ENCODE data around the gene PRRT1. TPM values are rescaled to one million over a fixed set of nuclear protein-coding genes. Genes with fewer than 3 reads are reported as not detected.

Gene PRRT1
- total and polyA plus RNA-seq, 4 donors: 0.08 to 0.24 (median 0.19) TPM; not detected in 1

DNA sequence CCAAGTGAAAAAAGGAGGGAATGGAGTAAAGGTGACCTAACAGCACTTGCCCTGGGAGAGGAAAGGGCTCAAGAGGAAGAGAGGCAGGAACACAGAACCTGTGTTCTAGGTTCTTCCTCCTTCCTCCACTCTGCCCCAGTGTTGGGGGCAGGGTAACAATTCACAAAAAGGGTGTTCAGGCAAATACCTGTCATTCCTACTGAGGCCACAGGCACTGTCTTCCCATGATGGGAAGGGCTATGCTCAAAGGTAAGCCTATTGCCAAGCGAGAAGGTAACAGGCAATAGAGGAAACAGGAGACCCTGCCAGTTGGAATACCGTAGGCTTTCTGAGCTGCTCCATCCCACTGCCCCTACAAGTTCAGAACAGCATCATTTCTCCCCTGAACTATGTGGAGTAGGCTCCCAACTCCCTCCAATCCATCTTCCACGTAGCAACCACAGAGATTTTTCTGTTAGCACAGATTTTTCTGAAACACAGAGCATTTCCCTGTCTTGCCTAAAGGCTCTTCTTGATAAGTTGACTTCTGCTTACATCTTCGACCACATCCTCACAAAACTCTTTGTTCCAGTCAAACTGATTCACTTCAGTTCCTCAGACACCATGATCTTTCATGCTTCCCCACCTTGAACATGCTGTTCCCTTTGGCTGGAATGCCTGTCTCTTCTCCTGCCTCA, 21.4 kb upstream of the PRRT1 start:
- TF ChIP-seq RAD21 (IDR thresholded peaks at IDR 0.05) (no peak), NR2F2 (IDR thresholded peaks at IDR 0.05) (no peak), JUND (IDR thresholded peaks at IDR 0.05) (no peak), RXRA (IDR thresholded peaks at IDR 0.05) (no peak), FOXA2 (IDR thresholded peaks at IDR 0.05) (no peak), EGR1 (IDR thresholded peaks at IDR 0.05; ENCODE audit: low read depth in 2 of 2) (no peak), FOXA1 (IDR thresholded peaks at IDR 0.05) (no peak), TAF1 (conservative IDR thresholded peaks at IDR 0.05) (no peak)
- TF ChIP-seq, protein P1, sequence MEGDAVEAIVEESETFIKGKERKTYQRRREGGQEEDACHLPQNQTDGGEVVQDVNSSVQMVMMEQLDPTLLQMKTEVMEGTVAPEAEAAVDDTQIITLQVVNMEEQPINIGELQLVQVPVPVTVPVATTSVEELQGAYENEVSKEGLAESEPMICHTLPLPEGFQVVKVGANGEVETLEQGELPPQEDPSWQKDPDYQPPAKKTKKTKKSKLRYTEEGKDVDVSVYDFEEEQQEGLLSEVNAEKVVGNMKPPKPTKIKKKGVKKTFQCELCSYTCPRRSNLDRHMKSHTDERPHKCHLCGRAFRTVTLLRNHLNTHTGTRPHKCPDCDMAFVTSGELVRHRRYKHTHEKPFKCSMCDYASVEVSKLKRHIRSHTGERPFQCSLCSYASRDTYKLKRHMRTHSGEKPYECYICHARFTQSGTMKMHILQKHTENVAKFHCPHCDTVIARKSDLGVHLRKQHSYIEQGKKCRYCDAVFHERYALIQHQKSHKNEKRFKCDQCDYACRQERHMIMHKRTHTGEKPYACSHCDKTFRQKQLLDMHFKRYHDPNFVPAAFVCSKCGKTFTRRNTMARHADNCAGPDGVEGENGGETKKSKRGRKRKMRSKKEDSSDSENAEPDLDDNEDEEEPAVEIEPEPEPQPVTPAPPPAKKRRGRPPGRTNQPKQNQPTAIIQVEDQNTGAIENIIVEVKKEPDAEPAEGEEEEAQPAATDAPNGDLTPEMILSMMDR (IDR thresholded peaks at IDR 0.05; ENCODE audit: low read depth, low read length, missing input control): no peak
- no peak for DNase-seq (ENCODE audit: low spot score)
- H3K27me3 ChIP-seq (ENCODE audit: control insufficient read depth in 4 of 4, insufficient read depth in 4 of 4, low read length in 3 of 4): no peaks in the 10 kb centered on the region
- peaks cover 5 to 20% (median 6%) of the 10 kb centered on the region in 4 donors for H3K36me3 ChIP-seq (ENCODE audit: control insufficient read depth in 4 of 4, insufficient read depth in 3 of 4, low read depth in 1 of 4, low read length in 3 of 4)
- H3K4me1 ChIP-seq (ENCODE audit: control insufficient read depth in 4 of 4, insufficient read depth in 4 of 4, low read length in 3 of 4): peaks cover 0 to 36% (median 29%) of the 10 kb centered on the region in 4 donors
- H3K9me3 ChIP-seq (ENCODE audit: control insufficient read depth in 4 of 4, low read length in 3 of 4): no peaks in the 10 kb centered on the region
- no peak overlapping the region for H3K4me3 ChIP-seq (ENCODE audit: low read depth in 1 of 3, low read length in 3 of 3)
- no peak overlapping the region for H3K27ac ChIP-seq (ENCODE audit: low read depth in 1 of 2, low read length in 2 of 2)
- no peak overlapping the region for H3K9ac ChIP-seq (ENCODE audit: low read depth in 1 of 2, low read length in 2 of 2)
- 85% methylated on average over 4 of the region's 4 CpGs for WGBS

DNA sequence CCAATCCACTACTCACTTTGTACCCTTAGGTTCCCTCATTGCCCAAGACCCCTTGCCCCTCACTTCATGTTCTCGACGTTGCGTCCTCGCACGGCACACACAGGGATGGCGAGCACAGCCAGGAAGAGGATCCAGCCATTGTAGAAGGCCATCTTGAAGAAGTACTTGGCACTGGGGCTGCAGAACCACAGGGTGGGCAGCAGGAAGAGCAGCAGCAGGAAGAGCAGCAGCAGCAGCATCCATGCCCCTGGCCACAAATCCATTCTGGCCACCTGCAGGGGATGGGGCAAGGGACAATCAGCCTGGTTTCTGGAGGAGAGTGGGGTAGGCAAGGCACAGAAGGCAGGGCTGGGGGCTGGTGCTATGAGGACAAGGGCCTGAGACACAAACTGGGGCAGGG, 19.5 kb upstream of the PRRT1 start:
- TF ChIP-seq, protein P2, sequence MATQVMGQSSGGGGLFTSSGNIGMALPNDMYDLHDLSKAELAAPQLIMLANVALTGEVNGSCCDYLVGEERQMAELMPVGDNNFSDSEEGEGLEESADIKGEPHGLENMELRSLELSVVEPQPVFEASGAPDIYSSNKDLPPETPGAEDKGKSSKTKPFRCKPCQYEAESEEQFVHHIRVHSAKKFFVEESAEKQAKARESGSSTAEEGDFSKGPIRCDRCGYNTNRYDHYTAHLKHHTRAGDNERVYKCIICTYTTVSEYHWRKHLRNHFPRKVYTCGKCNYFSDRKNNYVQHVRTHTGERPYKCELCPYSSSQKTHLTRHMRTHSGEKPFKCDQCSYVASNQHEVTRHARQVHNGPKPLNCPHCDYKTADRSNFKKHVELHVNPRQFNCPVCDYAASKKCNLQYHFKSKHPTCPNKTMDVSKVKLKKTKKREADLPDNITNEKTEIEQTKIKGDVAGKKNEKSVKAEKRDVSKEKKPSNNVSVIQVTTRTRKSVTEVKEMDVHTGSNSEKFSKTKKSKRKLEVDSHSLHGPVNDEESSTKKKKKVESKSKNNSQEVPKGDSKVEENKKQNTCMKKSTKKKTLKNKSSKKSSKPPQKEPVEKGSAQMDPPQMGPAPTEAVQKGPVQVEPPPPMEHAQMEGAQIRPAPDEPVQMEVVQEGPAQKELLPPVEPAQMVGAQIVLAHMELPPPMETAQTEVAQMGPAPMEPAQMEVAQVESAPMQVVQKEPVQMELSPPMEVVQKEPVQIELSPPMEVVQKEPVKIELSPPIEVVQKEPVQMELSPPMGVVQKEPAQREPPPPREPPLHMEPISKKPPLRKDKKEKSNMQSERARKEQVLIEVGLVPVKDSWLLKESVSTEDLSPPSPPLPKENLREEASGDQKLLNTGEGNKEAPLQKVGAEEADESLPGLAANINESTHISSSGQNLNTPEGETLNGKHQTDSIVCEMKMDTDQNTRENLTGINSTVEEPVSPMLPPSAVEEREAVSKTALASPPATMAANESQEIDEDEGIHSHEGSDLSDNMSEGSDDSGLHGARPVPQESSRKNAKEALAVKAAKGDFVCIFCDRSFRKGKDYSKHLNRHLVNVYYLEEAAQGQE (IDR thresholded peaks at IDR 0.05): no peak
- TF ChIP-seq, protein P3, sequence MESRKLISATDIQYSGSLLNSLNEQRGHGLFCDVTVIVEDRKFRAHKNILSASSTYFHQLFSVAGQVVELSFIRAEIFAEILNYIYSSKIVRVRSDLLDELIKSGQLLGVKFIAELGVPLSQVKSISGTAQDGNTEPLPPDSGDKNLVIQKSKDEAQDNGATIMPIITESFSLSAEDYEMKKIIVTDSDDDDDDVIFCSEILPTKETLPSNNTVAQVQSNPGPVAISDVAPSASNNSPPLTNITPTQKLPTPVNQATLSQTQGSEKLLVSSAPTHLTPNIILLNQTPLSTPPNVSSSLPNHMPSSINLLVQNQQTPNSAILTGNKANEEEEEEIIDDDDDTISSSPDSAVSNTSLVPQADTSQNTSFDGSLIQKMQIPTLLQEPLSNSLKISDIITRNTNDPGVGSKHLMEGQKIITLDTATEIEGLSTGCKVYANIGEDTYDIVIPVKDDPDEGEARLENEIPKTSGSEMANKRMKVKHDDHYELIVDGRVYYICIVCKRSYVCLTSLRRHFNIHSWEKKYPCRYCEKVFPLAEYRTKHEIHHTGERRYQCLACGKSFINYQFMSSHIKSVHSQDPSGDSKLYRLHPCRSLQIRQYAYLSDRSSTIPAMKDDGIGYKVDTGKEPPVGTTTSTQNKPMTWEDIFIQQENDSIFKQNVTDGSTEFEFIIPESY (IDR thresholded peaks at IDR 0.05): no peak
- TF ChIP-seq HNF4G (IDR thresholded peaks at IDR 0.05): no peak
- no peak for TF ChIP-seq FOXA1 (IDR thresholded peaks at IDR 0.05)
- TF ChIP-seq, protein P1 (IDR thresholded peaks at IDR 0.05; ENCODE audit: low read depth, low read length, missing input control): no peak
- no peak for TF ChIP-seq FOXA2 (IDR thresholded peaks at IDR 0.05)
- TF ChIP-seq GABPA (IDR thresholded peaks at IDR 0.05 in 1 of 2, conservative IDR thresholded peaks at IDR 0.05 in 1 of 2): no peak
- TF ChIP-seq, protein P4, sequence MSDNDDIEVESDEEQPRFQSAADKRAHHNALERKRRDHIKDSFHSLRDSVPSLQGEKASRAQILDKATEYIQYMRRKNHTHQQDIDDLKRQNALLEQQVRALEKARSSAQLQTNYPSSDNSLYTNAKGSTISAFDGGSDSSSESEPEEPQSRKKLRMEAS (IDR thresholded peaks at IDR 0.05): no peak
- TF ChIP-seq EGR1 (IDR thresholded peaks at IDR 0.05; ENCODE audit: low read depth in 2 of 2): no peak
- TF ChIP-seq RAD21 (IDR thresholded peaks at IDR 0.05): no peak
- TF ChIP-seq, protein P5, sequence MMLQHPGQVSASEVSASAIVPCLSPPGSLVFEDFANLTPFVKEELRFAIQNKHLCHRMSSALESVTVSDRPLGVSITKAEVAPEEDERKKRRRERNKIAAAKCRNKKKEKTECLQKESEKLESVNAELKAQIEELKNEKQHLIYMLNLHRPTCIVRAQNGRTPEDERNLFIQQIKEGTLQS (IDR thresholded peaks at IDR 0.05): no peak
- Histone ChIP-seq H3K4me3 (ENCODE audit: low read depth in 1 of 3, low read length in 3 of 3) (no peak overlapping the region), H3K27me3 (ENCODE audit: control insufficient read depth in 4 of 4, insufficient read depth in 4 of 4, low read length in 3 of 4) (no peaks in the 10 kb centered on the region), H3K4me1 (ENCODE audit: control insufficient read depth in 4 of 4, insufficient read depth in 4 of 4, low read length in 3 of 4) (peaks cover 0 to 22% (median 16%) of the 10 kb centered on the region in 4 donors), H3K9ac (ENCODE audit: low read depth in 1 of 2, low read length in 2 of 2) (no peak overlapping the region), H3K36me3 (ENCODE audit: control insufficient read depth in 4 of 4, insufficient read depth in 3 of 4, low read depth in 1 of 4, low read length in 3 of 4) (peaks cover 5 to 29% (median 11%) of the 10 kb centered on the region in 4 donors), H3K9me3 (ENCODE audit: control insufficient read depth in 4 of 4, low read length in 3 of 4) (no peaks in the 10 kb centered on the region), H3K27ac (ENCODE audit: low read depth in 1 of 2, low read length in 2 of 2) (no peak overlapping the region)
- no peak for DNase-seq (ENCODE audit: low spot score)
- WGBS: 96% methylated on average over 6 of the region's 6 CpGs

All from liver (tissue), 9 donors.